GM12875 (cell line): ENCODE results near the gene METTL17.

ENCODE experiments used
- H3K4me3 ChIP-seq: one replicate; pipeline ENCODE4 v1.5.1; 2011; ENCODE audit warnings: low read depth, low read length, control low read depth
- TF ChIP-seq, protein P1 (sequence below): IDR thresholded peaks from 2 replicates; pipeline ENCODE4 v1.5.1; 2011; ENCODE audit warnings: low read depth, mild to moderate bottlenecking, control low read depth, inconsistent platforms, low read length, moderate library complexity, borderline replicate concordance; ENCODE audit not compliant: insufficient read depth

The METTL17 gene

DNA sequence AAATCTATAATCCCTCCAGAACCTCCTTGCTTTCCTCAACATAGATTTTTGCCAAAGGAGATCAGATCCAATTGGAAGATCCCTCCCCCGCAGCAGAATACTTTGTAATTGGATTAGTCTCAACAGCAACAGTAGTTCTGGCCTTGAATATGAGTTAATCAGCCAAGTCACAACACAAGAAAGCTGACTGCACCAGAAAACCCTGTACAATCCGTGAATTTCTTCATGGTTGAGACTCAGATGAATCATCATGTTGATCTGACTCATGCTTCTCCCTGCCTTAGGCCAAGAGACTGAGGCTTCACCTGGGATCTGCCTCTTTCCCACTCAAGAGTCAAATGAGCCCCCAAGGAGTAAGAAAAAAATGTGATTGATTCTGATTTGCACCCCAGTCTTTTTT, 3.0 kb upstream of the METTL17 start:
- TF ChIP-seq, protein P1, sequence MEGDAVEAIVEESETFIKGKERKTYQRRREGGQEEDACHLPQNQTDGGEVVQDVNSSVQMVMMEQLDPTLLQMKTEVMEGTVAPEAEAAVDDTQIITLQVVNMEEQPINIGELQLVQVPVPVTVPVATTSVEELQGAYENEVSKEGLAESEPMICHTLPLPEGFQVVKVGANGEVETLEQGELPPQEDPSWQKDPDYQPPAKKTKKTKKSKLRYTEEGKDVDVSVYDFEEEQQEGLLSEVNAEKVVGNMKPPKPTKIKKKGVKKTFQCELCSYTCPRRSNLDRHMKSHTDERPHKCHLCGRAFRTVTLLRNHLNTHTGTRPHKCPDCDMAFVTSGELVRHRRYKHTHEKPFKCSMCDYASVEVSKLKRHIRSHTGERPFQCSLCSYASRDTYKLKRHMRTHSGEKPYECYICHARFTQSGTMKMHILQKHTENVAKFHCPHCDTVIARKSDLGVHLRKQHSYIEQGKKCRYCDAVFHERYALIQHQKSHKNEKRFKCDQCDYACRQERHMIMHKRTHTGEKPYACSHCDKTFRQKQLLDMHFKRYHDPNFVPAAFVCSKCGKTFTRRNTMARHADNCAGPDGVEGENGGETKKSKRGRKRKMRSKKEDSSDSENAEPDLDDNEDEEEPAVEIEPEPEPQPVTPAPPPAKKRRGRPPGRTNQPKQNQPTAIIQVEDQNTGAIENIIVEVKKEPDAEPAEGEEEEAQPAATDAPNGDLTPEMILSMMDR = no peak
- no peak overlapping the region for H3K4me3 ChIP-seq

DNA sequence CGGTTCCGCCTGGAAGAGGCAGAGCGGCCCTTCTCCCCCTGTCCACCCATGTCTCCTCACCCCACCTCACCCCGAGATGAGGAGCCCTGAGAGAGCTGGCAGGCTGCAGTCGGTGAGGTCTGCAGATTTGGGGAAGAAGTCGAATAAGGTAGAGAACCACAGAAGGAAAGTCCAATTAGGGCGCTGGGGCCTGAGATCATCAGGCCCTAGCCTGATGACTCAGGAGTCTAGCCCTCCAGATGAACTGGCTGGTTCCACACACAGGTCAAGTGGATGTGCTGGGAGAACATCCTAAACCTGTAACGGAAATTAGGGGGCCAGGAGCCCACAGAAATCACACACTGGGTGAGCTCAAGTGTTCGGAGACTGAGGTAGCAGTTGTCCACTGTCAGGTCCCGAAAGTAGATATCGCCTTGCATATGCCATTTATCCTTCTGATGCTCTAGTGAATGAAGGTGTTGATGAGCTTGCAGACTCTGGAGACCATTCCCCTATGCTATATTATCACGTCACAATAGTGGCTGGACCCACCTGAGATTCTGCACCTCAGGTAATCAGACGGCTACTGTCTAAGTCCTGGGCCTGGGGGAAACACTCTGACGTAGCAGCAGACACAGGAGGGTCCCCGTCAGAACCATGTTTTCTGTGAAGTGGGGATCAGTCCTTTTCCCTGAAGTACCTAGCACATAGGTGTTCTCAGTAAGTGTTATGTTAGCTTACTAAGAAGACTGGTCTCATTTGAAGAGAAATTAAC, 886 bp upstream of the METTL17 start:
- H3K4me3 ChIP-seq = no peak overlapping the region
- TF ChIP-seq, protein P1 = no peak

DNA sequence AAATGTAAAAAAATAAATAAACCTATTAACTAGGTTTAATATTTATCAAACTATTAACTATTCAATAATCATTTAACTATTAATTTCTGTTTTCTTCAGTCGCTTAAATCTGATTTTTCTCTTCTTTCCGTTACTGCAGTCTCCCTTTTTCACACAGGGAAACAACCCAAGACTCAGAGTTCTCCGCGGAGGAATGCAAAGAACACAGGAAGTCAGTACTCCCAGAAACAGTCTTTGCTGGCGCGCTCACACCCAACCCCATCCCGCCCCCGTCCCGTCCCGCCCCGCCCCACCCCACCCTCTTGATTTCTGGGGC, 351 bp upstream of the METTL17 start:
- TF ChIP-seq, protein P1 = no peak
- no peak overlapping the region for H3K4me3 ChIP-seq

DNA sequence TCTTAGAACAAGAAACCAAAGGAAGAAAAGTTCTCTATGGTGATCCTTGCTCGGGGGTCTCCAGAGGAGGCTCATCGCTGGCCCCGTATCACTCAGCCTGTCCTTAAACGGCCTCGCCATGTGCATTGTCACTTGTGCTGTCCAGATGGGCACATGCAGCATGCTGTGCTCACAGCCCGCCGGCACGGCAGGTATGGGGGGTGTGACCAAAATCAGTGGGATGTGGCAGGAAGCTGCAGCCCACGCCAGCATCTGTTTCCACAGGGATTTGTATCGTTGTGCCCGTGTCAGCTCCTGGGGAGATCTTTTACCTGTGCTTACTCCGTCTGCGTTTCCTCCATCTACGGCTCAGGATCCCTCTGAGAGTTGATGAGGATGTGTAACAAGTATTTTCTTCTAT, 6.7 kb downstream of the METTL17 start:
- TF ChIP-seq, protein P1 = no peak

DNA sequence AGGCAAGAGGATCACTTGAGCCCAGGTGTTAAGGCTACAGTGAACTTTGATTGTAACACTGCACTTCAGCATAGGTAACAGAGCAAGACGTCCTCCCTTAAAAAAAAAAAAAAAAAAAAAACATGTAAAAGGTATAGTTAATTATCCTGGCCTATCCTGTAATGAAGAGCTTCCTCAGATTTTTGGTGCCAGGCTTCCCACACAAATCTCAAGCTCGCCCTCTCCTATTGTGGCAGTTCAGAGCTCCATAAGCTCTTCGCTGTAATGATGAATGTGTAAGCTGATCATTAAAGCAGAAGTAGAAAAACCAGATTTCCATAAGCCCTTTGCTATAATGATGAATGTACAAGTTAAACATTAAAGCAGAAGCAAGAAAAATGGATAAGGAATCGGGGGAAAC, 7.3 kb downstream of the METTL17 start:
- no peak overlapping the region for H3K4me3 ChIP-seq
- TF ChIP-seq, protein P1 = no peak

More for the DNA sequence above, 6.7 kb downstream of the METTL17 start:
- H3K4me3 ChIP-seq = no peak overlapping the region

DNA sequence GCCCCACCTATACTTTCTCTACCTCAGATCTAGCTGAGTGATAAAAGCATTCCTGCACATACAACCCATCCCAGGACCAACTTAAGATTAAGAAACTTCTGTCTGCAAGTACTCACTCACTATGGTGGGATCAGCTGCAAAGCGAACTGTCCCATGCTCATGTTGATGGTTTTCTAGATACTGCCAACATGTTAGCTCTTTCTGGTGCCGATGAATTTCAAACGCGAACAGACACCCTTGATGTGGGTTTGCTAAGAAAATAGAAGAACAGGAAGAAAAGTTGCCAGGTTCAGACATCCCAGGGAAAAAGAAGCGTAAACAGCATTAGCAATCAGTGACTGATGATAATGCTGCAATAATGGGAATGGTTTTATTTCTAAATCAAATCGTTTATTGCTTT, 7.8 kb downstream of the METTL17 start:
- no peak overlapping the region for H3K4me3 ChIP-seq
- TF ChIP-seq, protein P1 = no peak

DNA sequence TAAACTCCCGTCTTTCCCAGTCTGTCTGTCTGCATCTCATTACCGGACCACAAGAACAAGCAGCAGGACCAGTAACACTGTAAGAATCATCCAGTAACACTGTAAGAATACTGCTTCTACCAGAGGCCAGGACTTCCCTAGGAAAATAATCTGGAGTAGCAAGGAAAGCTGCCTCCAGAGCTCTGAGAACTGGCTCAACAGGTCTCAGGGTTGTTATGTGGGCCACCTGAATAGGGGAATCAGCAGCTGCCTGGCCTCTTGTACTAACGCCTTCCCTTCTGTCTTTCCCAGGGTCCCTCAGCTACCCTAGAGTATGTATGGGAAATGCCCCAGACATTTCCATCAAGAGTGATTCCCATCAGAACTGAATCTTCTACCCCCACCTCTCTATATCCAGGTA, 8.4 kb downstream of the METTL17 start:
- TF ChIP-seq, protein P1 = no peak

More for the DNA sequence above, 8.4 kb downstream of the METTL17 start:
- no peak overlapping the region for H3K4me3 ChIP-seq
